Measurements from ENCODE around the gene PCIF1.
A peak's percentile ranks its signal among the peaks of the same experiment; 100 is the strongest.

PCIF1 gene

GRCh38 chr20:45902199-45902701, 32.2 kb upstream of the PCIF1 start:
- no peak for DNase-seq
- in situ Hi-C loops (cut with MboI; ENCODE audit: low pct_unique_long_range_greater_than_20kb, low sequenced_read_pairs) = no loop called here

- in situ Hi-C loops (cut with MboI; ENCODE audit: low pct_unique_long_range_greater_than_20kb, low sequenced_read_pairs) = no loop called here
These were observed 29.6 kb upstream of the PCIF1 start for GRCh38 chr20:45904583-45905504.

GRCh38 chr20:45905505-45906079, 28.9 kb upstream of the PCIF1 start:
- in situ Hi-C loops (cut with MboI; ENCODE audit: low pct_unique_long_range_greater_than_20kb, low sequenced_read_pairs) = no loop called here
- no peak for DNase-seq

More at GRCh38 chr20:45904583-45905504, 29.6 kb upstream of the PCIF1 start:
- no peak for DNase-seq

- in situ Hi-C loops (cut with MboI; ENCODE audit: low pct_unique_long_range_greater_than_20kb, low sequenced_read_pairs) = no loop called here
- no peak for DNase-seq
These were observed 27.1 kb upstream of the PCIF1 start for GRCh38 chr20:45907219-45907948.

- DNase-seq = no peak
- in situ Hi-C loops (cut with MboI; ENCODE audit: low pct_unique_long_range_greater_than_20kb, low sequenced_read_pairs) = no loop called here
These were observed 26.4 kb upstream of the PCIF1 start for GRCh38 chr20:45908084-45908483.

GRCh38 chr20:45909336-45909808, 25.1 kb upstream of the PCIF1 start:
- no peak for DNase-seq
- in situ Hi-C loops (cut with MboI; ENCODE audit: low pct_unique_long_range_greater_than_20kb, low sequenced_read_pairs) = no loop called here

- in situ Hi-C loops (cut with MboI; ENCODE audit: low pct_unique_long_range_greater_than_20kb, low sequenced_read_pairs) = no loop called here
These were observed 24.4 kb upstream of the PCIF1 start for GRCh38 chr20:45909817-45910669.

GRCh38 chr20:45910670-45911485, 23.6 kb upstream of the PCIF1 start:
- in situ Hi-C loops (cut with MboI; ENCODE audit: low pct_unique_long_range_greater_than_20kb, low sequenced_read_pairs) = no loop called here

More at GRCh38 chr20:45909817-45910669, 24.4 kb upstream of the PCIF1 start:
- no peak for DNase-seq

GRCh38 chr20:45911486-45912343, 22.8 kb upstream of the PCIF1 start, which contains the start of gene PLTP:
Gene PLTP, minus strand, starts transcription at chr20:45912155. Its CDS starts 703 bp downstream, at chr20:45911452.
- in situ Hi-C loops (cut with MboI; ENCODE audit: low pct_unique_long_range_greater_than_20kb, low sequenced_read_pairs) = no loop called here
- peak; percentile 80 for DNase-seq

More at GRCh38 chr20:45910670-45911485, 23.6 kb upstream of the PCIF1 start:
- peak; percentile 100 for DNase-seq

GRCh38 chr20:45912344-45912682, 22.2 kb upstream of the PCIF1 start:
- in situ Hi-C loops (cut with MboI; ENCODE audit: low pct_unique_long_range_greater_than_20kb, low sequenced_read_pairs) = no loop called here

GRCh38 chr20:45913116-45913515, 21.4 kb upstream of the PCIF1 start:
- in situ Hi-C loops (cut with MboI; ENCODE audit: low pct_unique_long_range_greater_than_20kb, low sequenced_read_pairs) = no loop called here

More at GRCh38 chr20:45912344-45912682, 22.2 kb upstream of the PCIF1 start:
- DNase-seq = no peak

GRCh38 chr20:45917790-45918141, 16.7 kb upstream of the PCIF1 start:
- DNase-seq = no peak
- in situ Hi-C loops (cut with MboI; ENCODE audit: low pct_unique_long_range_greater_than_20kb, low sequenced_read_pairs) = no loop called here

More at GRCh38 chr20:45913116-45913515, 21.4 kb upstream of the PCIF1 start:
- DNase-seq = no peak

GRCh38 chr20:45918182-45918737, 16.2 kb upstream of the PCIF1 start:
- in situ Hi-C loops (cut with MboI; ENCODE audit: low pct_unique_long_range_greater_than_20kb, low sequenced_read_pairs) = no loop called here
- DNase-seq = no peak

- in situ Hi-C loops (cut with MboI; ENCODE audit: low pct_unique_long_range_greater_than_20kb, low sequenced_read_pairs) = no loop called here
- DNase-seq = no peak
These were observed 15.5 kb upstream of the PCIF1 start for GRCh38 chr20:45918779-45919537.

GRCh38 chr20:45919542-45920399, 14.7 kb upstream of the PCIF1 start:
- in situ Hi-C loops (cut with MboI; ENCODE audit: low pct_unique_long_range_greater_than_20kb, low sequenced_read_pairs) = no loop called here
- DNase-seq = no peak
